Glutamatergic neuron (in vitro differentiated cells): ENCODE data around the gene AGPAT3. TPM values are rescaled to one million over a fixed set of nuclear protein-coding genes. Genes with fewer than 3 reads are reported as not detected.

Experiments used
- DNase-seq: peaks from one replicate; pipeline ENCODE4 v3.0.0; 2022
- H3K27ac Mint-ChIP-seq: one replicate; pipeline ENCODE4 v1.8.0; 2020; ENCODE audit warnings: mild to moderate bottlenecking, mixed read lengths, inconsistent platforms; ENCODE audit not compliant: unreplicated experiment
- H3K27me3 Mint-ChIP-seq: one replicate; pipeline ENCODE4 v1.8.0; 2020; ENCODE audit warnings: mild to moderate bottlenecking, moderate library complexity, mixed read lengths, inconsistent platforms; ENCODE audit not compliant: unreplicated experiment
- H3K36me3 Mint-ChIP-seq: one replicate; pipeline ENCODE4 v1.8.0; 2020; ENCODE audit warnings: mild to moderate bottlenecking, mixed read lengths, inconsistent platforms; ENCODE audit not compliant: unreplicated experiment
- H3K4me1 Mint-ChIP-seq: one replicate; pipeline ENCODE4 v1.8.0; 2020; ENCODE audit warnings: mild to moderate bottlenecking, low read depth, mixed read lengths, inconsistent platforms; ENCODE audit not compliant: unreplicated experiment
- H3K4me3 Mint-ChIP-seq: one replicate; pipeline ENCODE4 v1.8.0; 2020; ENCODE audit warnings: mild to moderate bottlenecking, mixed read lengths, inconsistent platforms; ENCODE audit not compliant: unreplicated experiment
- H3K9me3 Mint-ChIP-seq: one replicate; pipeline ENCODE4 v1.8.0; 2020; ENCODE audit warnings: mild to moderate bottlenecking, moderate library complexity, mixed read lengths, inconsistent platforms; ENCODE audit not compliant: unreplicated experiment
- CTCF ChIP-seq: fragments of 200-600 bp; sonication (generic); IDR thresholded peaks from one replicate; pipeline ENCODE4 v1.5.0; 2021; ENCODE audit not compliant: partially characterized antibody, unreplicated experiment
- total RNA-seq: library from RNA; stranded (reverse); fragmentation: NEBNext Ultra II Directional; extraction: Animal tissue kit (Norgen Biotek cat#: 25700); gene quantifications from one replicate; pipeline ENCODE4 v1.2.1, GENCODE V29; 2021; ENCODE audit not compliant: unreplicated experiment

The AGPAT3 gene
- total RNA-seq, 1 donor from 2014 or later: 12.6 TPM

GRCh38 chr21:44011579-44012473 is 146.8 kb downstream of the AGPAT3 start, which contains the start of gene TRAPPC10:
Gene TRAPPC10 (plus strand): TSS chr21:44012309. CDS start chr21:44012494, 185 bp downstream.
- Mint-ChIP-seq H3K9me3 (peaks cover 7% of the 10 kb centered on the region), H3K36me3 (peaks cover 5% of the 10 kb centered on the region), H3K27ac (peak within 1 kb of the TSS; percentile 90), H3K27me3 (peaks cover 8% of the 10 kb centered on the region), H3K4me1 (peaks cover 17% of the 10 kb centered on the region), H3K4me3 (peak within 1 kb of the TSS; percentile 92)
- no peak for TF ChIP-seq CTCF
- DNase-seq: peak; percentile 87

- H3K4me3 Mint-ChIP-seq: peak overlapping the region; percentile 92
Measured at GRCh38 chr21:44012474-44013379, 147.7 kb downstream of the AGPAT3 start.

GRCh38 chr21:44013380-44014088 is 148.5 kb downstream of the AGPAT3 start:
- no peak for TF ChIP-seq CTCF
- H3K36me3 Mint-ChIP-seq: peaks cover under 1% of the 10 kb centered on the region
- peak overlapping the region; percentile 86 for H3K27ac Mint-ChIP-seq
- H3K4me3 Mint-ChIP-seq: peak overlapping the region; percentile 92
- peaks cover 7% of the 10 kb centered on the region for H3K9me3 Mint-ChIP-seq
- no peak for DNase-seq
- peaks cover 8% of the 10 kb centered on the region for H3K27me3 Mint-ChIP-seq
- peaks cover 20% of the 10 kb centered on the region for H3K4me1 Mint-ChIP-seq

More at GRCh38 chr21:44012474-44013379, 147.7 kb downstream of the AGPAT3 start:
- Mint-ChIP-seq H3K27me3 (peaks cover 8% of the 10 kb centered on the region), H3K27ac (peak overlapping the region; percentile 86), H3K9me3 (peaks cover 7% of the 10 kb centered on the region), H3K4me1 (peaks cover 18% of the 10 kb centered on the region), H3K36me3 (peaks cover 5% of the 10 kb centered on the region)
- peak; percentile 88 for DNase-seq
- peak; percentile 83 for TF ChIP-seq CTCF

GRCh38 chr21:44017601-44018000 is 152.6 kb downstream of the AGPAT3 start:
- peaks cover 3% of the 10 kb centered on the region for H3K27me3 Mint-ChIP-seq
- H3K36me3 Mint-ChIP-seq: no peaks in the 10 kb centered on the region
- DNase-seq: no peak
- peaks cover 3% of the 10 kb centered on the region for H3K9me3 Mint-ChIP-seq
- H3K4me3 Mint-ChIP-seq: no peak overlapping the region
- H3K4me1 Mint-ChIP-seq: peaks cover 34% of the 10 kb centered on the region
- no peak for TF ChIP-seq CTCF
- H3K27ac Mint-ChIP-seq: no peak overlapping the region
